AG04449 (cell line): ENCODE results near the gene FYCO1.

Source experiments
- CTCF ChIA-PET: fragments of 350-600 bp; formaldehyde crosslinking; extraction: SDS; loops from one replicate; lab custom pipeline; 2021; ENCODE audit warnings: antibody characterized with exemption; lab: Yijun Ruan, JAX
- POLR2A ChIA-PET: fragments of 400-600, 350-600 bp; formaldehyde crosslinking; extraction: SDS; loops from one replicate; lab custom pipeline; 2020; ENCODE audit warnings: antibody characterized with exemption, inconsistent platforms; lab: Yijun Ruan, JAX
- DNase-seq: peaks from one replicate; pipeline ENCODE4 v3.0.0-alpha.2; 2010; ENCODE audit warnings: low read depth, low spot score
- H3K4me3 ChIP-seq: 2 replicates; pipeline ENCODE4 v1.5.1; 2011; ENCODE audit warnings: low read depth, mild to moderate bottlenecking, control low read depth, low read length
- TF ChIP-seq, protein P1 (sequence below): IDR thresholded peaks from one replicate; pipeline ENCODE4 v1.5.1; 2011; ENCODE audit warnings: mild to moderate bottlenecking, moderate library complexity, low read length, control low read depth, inconsistent platforms; ENCODE audit not compliant: insufficient read depth; ENCODE audit errors: missing control alignments

FYCO1 gene

DNA sequence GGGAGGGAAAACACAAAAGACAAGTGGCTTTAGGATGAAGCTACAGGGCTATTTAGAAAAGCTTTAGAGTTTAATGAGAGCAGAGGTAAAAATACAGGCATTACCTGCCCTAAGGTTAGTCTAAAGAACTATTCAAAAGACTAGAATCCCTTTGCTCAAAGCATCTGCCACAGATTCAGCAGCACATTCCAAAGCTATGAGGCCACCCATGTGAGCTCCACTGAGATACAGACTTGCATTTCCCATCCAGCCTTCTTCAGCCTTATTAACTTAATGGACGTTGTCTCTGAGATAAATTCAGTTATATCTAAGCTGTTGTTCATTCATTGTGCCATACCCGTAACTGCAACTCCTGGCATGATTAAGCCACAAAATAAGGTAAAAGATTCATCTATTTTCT is 26.9 kb downstream of the FYCO1 start:
- DNase-seq: no peak
- ChIA-PET POLR2A (no interaction called here), CTCF (interaction anchor here (0.8 to 7.2 kb wide), 10 partner anchors 12 to 110 kb away, joined by 3 to 62 read pairs (median 4); no protein-coding TSS in a partner anchor)
- no peak overlapping the region for H3K4me3 ChIP-seq
- TF ChIP-seq, protein P1, sequence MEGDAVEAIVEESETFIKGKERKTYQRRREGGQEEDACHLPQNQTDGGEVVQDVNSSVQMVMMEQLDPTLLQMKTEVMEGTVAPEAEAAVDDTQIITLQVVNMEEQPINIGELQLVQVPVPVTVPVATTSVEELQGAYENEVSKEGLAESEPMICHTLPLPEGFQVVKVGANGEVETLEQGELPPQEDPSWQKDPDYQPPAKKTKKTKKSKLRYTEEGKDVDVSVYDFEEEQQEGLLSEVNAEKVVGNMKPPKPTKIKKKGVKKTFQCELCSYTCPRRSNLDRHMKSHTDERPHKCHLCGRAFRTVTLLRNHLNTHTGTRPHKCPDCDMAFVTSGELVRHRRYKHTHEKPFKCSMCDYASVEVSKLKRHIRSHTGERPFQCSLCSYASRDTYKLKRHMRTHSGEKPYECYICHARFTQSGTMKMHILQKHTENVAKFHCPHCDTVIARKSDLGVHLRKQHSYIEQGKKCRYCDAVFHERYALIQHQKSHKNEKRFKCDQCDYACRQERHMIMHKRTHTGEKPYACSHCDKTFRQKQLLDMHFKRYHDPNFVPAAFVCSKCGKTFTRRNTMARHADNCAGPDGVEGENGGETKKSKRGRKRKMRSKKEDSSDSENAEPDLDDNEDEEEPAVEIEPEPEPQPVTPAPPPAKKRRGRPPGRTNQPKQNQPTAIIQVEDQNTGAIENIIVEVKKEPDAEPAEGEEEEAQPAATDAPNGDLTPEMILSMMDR: no peak

DNA sequence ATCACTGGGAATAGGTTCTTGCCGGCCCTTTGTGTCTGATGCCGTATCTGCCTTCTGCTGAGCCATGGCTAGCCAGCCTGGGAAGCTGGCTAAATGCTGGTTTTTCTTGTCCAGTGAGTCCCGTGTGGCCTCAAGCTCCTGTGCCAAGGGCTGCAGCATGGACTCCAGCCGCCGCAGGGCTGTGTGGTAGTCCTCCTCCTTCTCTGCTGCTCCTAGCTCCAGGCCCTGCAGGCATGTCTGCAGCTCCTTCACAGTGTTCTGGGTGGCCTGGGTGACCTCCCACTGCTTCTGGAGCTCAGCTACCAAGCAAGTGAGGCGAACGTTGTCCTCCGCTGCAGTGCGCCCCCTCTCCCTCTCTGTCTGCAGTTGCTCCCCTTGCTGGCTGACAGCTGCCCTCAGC is 27.5 kb downstream of the FYCO1 start:
- TF ChIP-seq, protein P1: no peak
- ChIA-PET CTCF (interaction anchor here (0.8 to 7.2 kb wide), 7 partner anchors 9 to 111 kb away, joined by 3 to 62 read pairs (median 5); no protein-coding TSS in a partner anchor), POLR2A (no interaction called here)

DNA sequence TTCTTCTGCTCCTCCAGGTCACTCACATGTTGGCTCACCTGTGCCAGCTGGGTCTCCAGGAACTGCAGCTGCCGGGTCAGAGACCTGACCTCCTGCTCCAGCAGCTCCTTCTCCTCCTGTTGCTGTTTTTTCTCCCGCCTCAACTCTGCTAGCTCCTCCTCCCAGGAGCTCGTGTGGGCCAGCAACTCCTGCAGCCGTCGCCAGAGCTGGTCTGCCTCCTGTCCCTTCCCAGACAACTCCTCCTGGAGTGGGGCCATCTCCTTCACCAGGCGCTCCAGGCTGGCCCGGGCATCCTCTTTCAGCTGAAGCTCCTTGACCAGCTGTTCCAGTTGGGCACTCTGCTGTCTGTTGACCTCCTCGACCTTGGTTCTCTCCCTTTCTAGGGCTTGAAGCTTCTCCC is 27.9 kb downstream of the FYCO1 start:
- H3K4me3 ChIP-seq: no peak overlapping the region
- ChIA-PET CTCF (interaction anchor here (1.3 to 7.2 kb wide), 5 partner anchors 9 to 111 kb away, joined by 3 to 62 read pairs (median 8); no protein-coding TSS in a partner anchor), POLR2A (no interaction called here)
- DNase-seq: no peak
- TF ChIP-seq, protein P1: no peak

More for the DNA sequence above, 27.5 kb downstream of the FYCO1 start:
- DNase-seq: no peak
- no peak overlapping the region for H3K4me3 ChIP-seq

DNA sequence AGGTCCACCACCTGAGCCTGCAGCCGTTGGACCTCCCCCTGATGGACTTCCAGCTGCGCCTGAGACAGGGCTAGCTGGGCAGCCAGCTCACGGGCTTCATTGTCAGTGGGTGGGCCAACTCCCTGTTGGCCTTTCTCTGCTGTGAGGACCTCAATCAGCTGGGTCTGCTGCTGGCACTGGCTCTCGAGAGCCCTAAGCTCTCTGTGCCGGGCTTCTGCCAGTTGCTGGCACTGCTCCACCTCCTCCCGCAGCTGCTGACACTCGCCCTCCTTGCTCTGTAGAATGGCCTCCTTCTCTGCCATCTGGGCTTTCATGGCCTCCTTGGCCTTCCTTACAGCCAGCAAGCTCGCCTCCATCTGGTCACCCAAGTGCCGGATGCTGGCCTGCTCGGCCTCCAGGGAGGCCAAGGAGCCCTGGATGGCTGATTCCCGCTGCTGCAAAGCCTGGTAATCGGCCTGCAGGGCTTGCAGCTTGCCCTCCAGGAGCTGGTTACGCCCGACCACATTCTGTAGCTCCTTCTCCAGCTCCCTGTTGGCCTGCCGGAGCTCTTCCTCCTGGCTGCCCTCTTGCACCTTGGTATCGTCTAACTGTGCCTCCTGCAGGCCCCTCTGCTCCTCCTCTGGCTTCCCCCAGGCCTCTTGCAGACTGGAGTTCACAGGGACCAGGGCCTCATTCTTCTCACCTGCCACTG is 28.5 kb downstream of the FYCO1 start:
- ChIA-PET POLR2A (interaction anchor here (1.0 kb wide), 1 partner anchor 19 kb away, joined by 4 read pairs; no protein-coding TSS in a partner anchor), CTCF (interaction anchor here (1.0 to 7.2 kb wide), 5 partner anchors 10 to 112 kb away, joined by 3 to 62 read pairs (median 5); no protein-coding TSS in a partner anchor)
- no peak overlapping the region for H3K4me3 ChIP-seq

DNA sequence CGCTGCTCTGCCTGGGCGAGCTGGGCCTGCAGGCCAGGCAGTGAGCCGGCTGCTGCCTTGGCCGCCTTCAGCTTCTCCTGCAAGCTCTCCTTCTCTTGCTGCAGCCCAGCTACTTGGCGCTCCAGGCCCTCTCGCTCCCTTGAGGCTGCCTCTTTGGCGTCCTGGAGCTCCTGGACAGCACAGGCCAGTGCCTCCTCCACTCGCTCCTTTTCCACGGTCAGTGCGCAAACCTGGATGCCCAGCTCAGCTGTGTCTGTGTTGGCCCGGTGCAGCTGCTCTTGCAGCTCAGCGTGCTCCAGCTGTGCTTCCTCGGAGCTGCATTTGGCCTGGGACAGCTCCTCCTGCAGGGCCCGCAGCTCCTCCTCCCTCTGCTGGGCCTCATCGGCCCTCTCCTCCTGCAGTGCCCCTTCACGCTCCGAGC is 29.2 kb downstream of the FYCO1 start:
- POLR2A ChIA-PET: interaction anchor here (1.0 kb wide), 1 partner anchor 20 kb away, joined by 4 read pairs; no protein-coding TSS in a partner anchor
- TF ChIP-seq, protein P1: no peak
- CTCF ChIA-PET: interaction anchor here (1.0 to 7.2 kb wide), 2 partner anchors 28 to 113 kb away, joined by 4 to 62 read pairs; no protein-coding TSS in a partner anchor
- H3K4me3 ChIP-seq: no peak overlapping the region
- DNase-seq: no peak

More for the DNA sequence above, 28.5 kb downstream of the FYCO1 start:
- no peak for DNase-seq
- TF ChIP-seq, protein P1: no peak

DNA sequence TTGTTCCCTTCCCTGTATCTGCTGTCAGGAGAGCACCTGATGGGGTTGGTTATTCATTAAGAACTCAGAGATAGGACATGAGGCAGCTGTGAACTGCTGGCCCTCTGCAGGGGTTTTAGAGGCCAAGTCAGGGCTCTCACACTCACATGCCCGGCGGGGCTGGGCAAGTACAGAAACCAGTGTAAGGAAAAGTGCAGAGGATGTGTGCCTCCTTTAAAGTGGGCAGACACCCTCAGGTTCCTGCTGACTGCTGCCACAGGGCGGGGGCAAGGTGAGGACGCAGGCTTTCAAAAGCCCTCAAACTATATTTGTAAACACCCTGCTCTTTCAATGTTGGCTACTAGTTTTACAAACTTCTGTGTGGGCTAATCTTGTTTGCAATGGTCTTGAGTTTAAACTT is 30.0 kb downstream of the FYCO1 start:
- no peak overlapping the region for H3K4me3 ChIP-seq
- POLR2A ChIA-PET: no interaction called here
- CTCF ChIA-PET: interaction anchor here (7.2 kb wide), 1 partner anchor 113 kb away, joined by 62 read pairs; no protein-coding TSS in a partner anchor
- DNase-seq: no peak
- TF ChIP-seq, protein P1: no peak
